MM.1S (cell line): ENCODE measurements around the gene GARS1.

Experiments used
- CTCF ChIP-seq: fragments of 300-600 bp; sonication (generic); IDR thresholded peaks from 2 replicates; pipeline ENCODE4 v1.5.1; 2016; ENCODE audit warnings: antibody characterized with exemption, low read length, mixed read lengths
- EZH2phosphoT487 ChIP-seq: fragments of 300-600 bp; sonication (generic); IDR thresholded peaks from 2 replicates; pipeline ENCODE4 v1.6.1; 2018; ENCODE audit warnings: antibody characterized with exemption, low read length

- TF ChIP-seq EZH2phosphoT487 (no peak), CTCF (no peak)
Measured at GRCh38 chr7:30613366-30614325, 19.0 kb downstream of the GARS1 start.
